Measurements from ENCODE around the gene ABHD16B. TPM values are rescaled to one million over a fixed set of nuclear protein-coding genes. Genes with fewer than 3 reads are reported as not detected.

Gene ABHD16B
- polyA plus RNA-seq, 1 donor (not counting 4 experiments of a cell fraction or from before 2014, with no cell fraction given), result not detected

- no peak overlapping the region for H3K4me3 ChIP-seq (ENCODE audit: control insufficient read depth in 2 of 3, extremely low read depth in 1 of 3, insufficient read depth in 2 of 3, low read depth in 1 of 3, low read length in 3 of 3)
- no peaks in the 10 kb centered on the region for H3K4me1 ChIP-seq (ENCODE audit: control insufficient read depth, extremely low read depth, insufficient read depth, low read length)
- no peak overlapping the region for H3K27ac ChIP-seq (ENCODE audit: control insufficient read depth, insufficient read depth, low read length)
- dilution Hi-C loops (cut with MboI; ENCODE audit: extremely low pct_ligation_motif_present, low sequenced_read_pairs), result no loop called here
- peaks cover 39% of the 10 kb centered on the region for H3K27me3 ChIP-seq (ENCODE audit: control insufficient read depth, extremely low read depth, insufficient read depth, low read length)
- H3K4me2 ChIP-seq (ENCODE audit: control insufficient read depth, extremely low read depth, insufficient read depth, low read depth, low read length), result no peak overlapping the region
- H2AFZ ChIP-seq (ENCODE audit: control insufficient read depth, low read length), result no peak overlapping the region
- H3K36me3 ChIP-seq (ENCODE audit: control insufficient read depth in 2 of 2, extremely low read depth in 1 of 2, insufficient read depth in 2 of 2, low read length in 2 of 2), result peaks cover 5 to 10% of the 10 kb centered on the region in 2 experiments
- no peaks in the 10 kb centered on the region for H3K9me3 ChIP-seq (ENCODE audit: control insufficient read depth, low read depth, low read length)
- no peaks in the 10 kb centered on the region for H3K9me1 ChIP-seq (ENCODE audit: control insufficient read depth, extremely low read depth, insufficient read depth, low read length)
- no peak overlapping the region for H3K9ac ChIP-seq (ENCODE audit: control insufficient read depth, extremely low read depth, insufficient read depth, low read length)
- peaks cover 3% of the 10 kb centered on the region for H4K20me1 ChIP-seq (ENCODE audit: control insufficient read depth, extremely low read depth, insufficient read depth, low read length)
- no peak for TF ChIP-seq CTCF (optimal IDR thresholded peaks at IDR 0.05 in 1 of 3, IDR thresholded peaks at IDR 0.05 in 1 of 3, conservative IDR thresholded peaks at IDR 0.05 in 1 of 3; ENCODE audit: extremely low read depth in 1 of 3, insufficient read depth in 2 of 3, low read length in 3 of 3)
- no peak for TF ChIP-seq EZH2 (IDR thresholded peaks at IDR 0.05; ENCODE audit: low read length)
- peaks cover 9% of the 10 kb centered on the region for H3K79me2 ChIP-seq (ENCODE audit: control insufficient read depth, insufficient read depth, low read length)
- FAIRE-seq (no peak), DNase-seq (ENCODE audit: low read depth, low spot score) (no peak)
Observed at GRCh38 chr20:63857764-63858392, 3.4 kb upstream of the ABHD16B start.

GRCh38 chr20:63858393-63859165 lies 2.7 kb upstream of the ABHD16B start:
- H3K27me3 ChIP-seq (ENCODE audit: control insufficient read depth, extremely low read depth, insufficient read depth, low read length), result peaks cover 39% of the 10 kb centered on the region
- no peaks in the 10 kb centered on the region for H3K9me3 ChIP-seq (ENCODE audit: control insufficient read depth, low read depth, low read length)
- no peak overlapping the region for H3K9ac ChIP-seq (ENCODE audit: control insufficient read depth, extremely low read depth, insufficient read depth, low read length)
- TF ChIP-seq CTCF (optimal IDR thresholded peaks at IDR 0.05 in 1 of 3, IDR thresholded peaks at IDR 0.05 in 1 of 3, conservative IDR thresholded peaks at IDR 0.05 in 1 of 3; ENCODE audit: extremely low read depth in 1 of 3, insufficient read depth in 2 of 3, low read length in 3 of 3) (peak in 1 of 3 experiments; percentile 15), EZH2 (IDR thresholded peaks at IDR 0.05; ENCODE audit: low read length) (no peak)
- peaks cover 16% of the 10 kb centered on the region for H3K79me2 ChIP-seq (ENCODE audit: control insufficient read depth, insufficient read depth, low read length)
- peaks cover 5 to 15% of the 10 kb centered on the region in 2 experiments for H3K36me3 ChIP-seq (ENCODE audit: control insufficient read depth in 2 of 2, extremely low read depth in 1 of 2, insufficient read depth in 2 of 2, low read length in 2 of 2)
- dilution Hi-C loops (cut with MboI; ENCODE audit: extremely low pct_ligation_motif_present, low sequenced_read_pairs), result no loop called here
- peaks cover 6% of the 10 kb centered on the region for H4K20me1 ChIP-seq (ENCODE audit: control insufficient read depth, extremely low read depth, insufficient read depth, low read length)
- FAIRE-seq, result no peak
- H3K27ac ChIP-seq (ENCODE audit: control insufficient read depth, insufficient read depth, low read length), result no peak overlapping the region
- H3K4me3 ChIP-seq (ENCODE audit: control insufficient read depth in 2 of 3, extremely low read depth in 1 of 3, insufficient read depth in 2 of 3, low read depth in 1 of 3, low read length in 3 of 3), result no peak overlapping the region
- no peak overlapping the region for H2AFZ ChIP-seq (ENCODE audit: control insufficient read depth, low read length)
- peaks cover 4% of the 10 kb centered on the region for H3K4me1 ChIP-seq (ENCODE audit: control insufficient read depth, extremely low read depth, insufficient read depth, low read length)
- DNase-seq (ENCODE audit: low read depth, low spot score), result no peak
- no peak overlapping the region for H3K4me2 ChIP-seq (ENCODE audit: control insufficient read depth, extremely low read depth, insufficient read depth, low read depth, low read length)
- H3K9me1 ChIP-seq (ENCODE audit: control insufficient read depth, extremely low read depth, insufficient read depth, low read length), result no peaks in the 10 kb centered on the region

Data from keratinocyte (primary cell).